AML-193 (cell line): Measurements from ENCODE around the gene TAS2R46.
"Not testable (repeated sequence)": the region's sequence is repeated elsewhere in the genome, so short reads cannot be mapped to it uniquely, and the experiment has no call there.

Experiments
- DNase-seq, 2 experiments: peaks; one replicate each; lab custom pipeline; 2025; lab: John Stamatoyannopoulos, UW

The TAS2R46 gene

GRCh38 chr12:11039171-11039570 lies 22.9 kb downstream of the TAS2R46 start:
- no peak for DNase-seq

- DNase-seq, result not testable (repeated sequence)
Measured at GRCh38 chr12:11033959-11034358, 28.1 kb downstream of the TAS2R46 start.

GRCh38 chr12:11031307-11031706 lies 30.8 kb downstream of the TAS2R46 start, which contains the start of gene TAS2R31:
TSS of gene TAS2R31 (minus strand) at chr12:11031407. CDS start at chr12:11031335, 72 bp downstream.
- DNase-seq, result no peak

GRCh38 chr12:11026118-11026517 lies 36.0 kb downstream of the TAS2R46 start:
- no peak for DNase-seq

GRCh38 chr12:11023387-11023786 lies 38.7 kb downstream of the TAS2R46 start:
- DNase-seq, result no peak

- DNase-seq, result no peak
Measured at GRCh38 chr12:11022520-11022919, 39.6 kb downstream of the TAS2R46 start, which contains the start of gene TAS2R19. TSS of gene TAS2R19 (minus strand) at chr12:11022620. CDS start at chr12:11022571, 49 bp downstream.

- no peak for DNase-seq
Measured at GRCh38 chr12:11016937-11017336, 45.2 kb downstream of the TAS2R46 start.

GRCh38 chr12:11015775-11016430 lies 46.2 kb downstream of the TAS2R46 start:
- DNase-seq, result no peak

- DNase-seq, result no peak
Measured at GRCh38 chr12:11014234-11014633, 47.9 kb downstream of the TAS2R46 start.
